Panc1 (cell line): ENCODE measurements around the gene MORF4L2. TPM values are rescaled to one million over a fixed set of nuclear protein-coding genes. Genes with fewer than 3 reads are reported as not detected.
A peak's percentile ranks its signal among the peaks of the same experiment; 100 is the strongest.

Source experiments
- ATAC-seq: fragments of 200-7000 bp; cut with Tn5 transposase; 2 replicates; pipeline ENCODE4 v1.9.1; 2020; ENCODE audit warnings: mild to moderate bottlenecking, moderate library complexity
- BruUV-seq: library from RNA; stranded (reverse); fragments of 400-500 nt; replicated peaks from 2 replicates; lab custom pipeline; 2021; lab: Mats Ljungman, UMichigan
- CTCF ChIA-PET: fragments of 300-600 bp; sonication (Branson Sonifier 250); formaldehyde crosslinking; loops from one replicate; lab custom pipeline; 2022; ENCODE audit warnings: antibody characterized with exemption; lab: Charles Lee
- POLR2A ChIA-PET: fragments of 300-600 bp; sonication (Branson Sonifier 250); formaldehyde crosslinking; loops from one replicate; lab custom pipeline; 2022; ENCODE audit warnings: antibody characterized with exemption; lab: Charles Lee
- DNase-seq: peaks from one replicate; pipeline ENCODE4 v3.0.0-alpha.2; 2010; ENCODE audit warnings: low read depth, low spot score
- H3K27ac ChIP-seq: 2 replicates; pipeline ENCODE4 v1.5.1; 2011; ENCODE audit warnings: mild to moderate bottlenecking, low read length, inconsistent platforms
- H3K27me3 ChIP-seq: fragments of 200-500 bp; sonication (Bioruptor generic); 2 replicates; pipeline ENCODE4 v1.6.0; 2014; ENCODE audit warnings: low read length, inconsistent platforms; ENCODE audit not compliant: control insufficient read depth, insufficient read depth
- H3K36me3 ChIP-seq: fragments of 200-500 bp; sonication (Bioruptor generic); 2 replicates; pipeline ENCODE4 v1.5.1; 2014; ENCODE audit warnings: inconsistent platforms, mild to moderate bottlenecking, low read length, moderate library complexity; ENCODE audit not compliant: control insufficient read depth, insufficient read depth
- H3K4me1 ChIP-seq: 2 replicates; pipeline ENCODE4 v1.5.1; 2011; ENCODE audit warnings: inconsistent platforms, mild to moderate bottlenecking, low read length, moderate library complexity; ENCODE audit not compliant: control insufficient read depth, insufficient read depth
- H3K4me3 ChIP-seq, 2 experiments: 2 replicates each; pipeline ENCODE4 v1.5.1; 2011 to 2012; ENCODE audit warnings: low read depth in 2 of 2, low read length in 2 of 2, mild to moderate bottlenecking in 2 of 2, inconsistent platforms in 1 of 2, moderate library complexity in 1 of 2
- H3K9me3 ChIP-seq: fragments of 200-500 bp; sonication (Bioruptor generic); 2 replicates; pipeline ENCODE4 v1.5.1; 2014; ENCODE audit warnings: low read depth, mild to moderate bottlenecking, inconsistent platforms, low read length, moderate library complexity; ENCODE audit not compliant: control insufficient read depth, insufficient read depth
- POLR2AphosphoS5 ChIP-seq: IDR thresholded peaks from 2 replicates; pipeline ENCODE4 v1.6.1; 2012; ENCODE audit warnings: mild to moderate bottlenecking, low read depth, low read length, moderate library complexity
- SIN3A ChIP-seq: IDR thresholded peaks from 2 replicates; pipeline ENCODE4 v1.6.1; 2012; ENCODE audit warnings: low read depth, mild to moderate bottlenecking, low read length, moderate library complexity, borderline replicate concordance; ENCODE audit not compliant: insufficient read depth
- TCF7L2 ChIP-seq: IDR thresholded peaks from 2 replicates; pipeline ENCODE4 v1.6.1; 2011; ENCODE audit warnings: mild to moderate bottlenecking, low read depth, low read length, inconsistent platforms
- in situ Hi-C: cut with HindIII; loops from 2 replicates; pipeline ENCODE4 v1.10.0; 2016; ENCODE audit warnings: low sequenced_read_pairs, low pct_unique_long_range_greater_than_20kb
- intact Hi-C: fragments of 100-400 bp; cut with micrococcal nuclease; formaldehyde crosslinking; loops from one replicate; pipeline ENCODE4 v1.10.0; 2022; ENCODE audit not compliant: unreplicated experiment
- total RNA-seq: library from RNA; stranded (reverse); gene quantifications from one replicate; pipeline ENCODE4 v1.2.1, GENCODE V29; 2021; ENCODE audit not compliant: unreplicated experiment
- TF ChIP-seq, protein P1 (sequence below): fragments of 450-650 bp; IDR thresholded peaks from 2 replicates; pipeline ENCODE4 v1.5.1; 2017; ENCODE audit warnings: mild to moderate bottlenecking
- TF ChIP-seq, protein P2 (sequence below), 2 experiments: IDR thresholded peaks; 2 replicates each; pipeline ENCODE4 v1.6.1; 2011 to 2012; ENCODE audit warnings: low read depth in 2 of 2, control low read depth in 1 of 2, low read length in 1 of 2, mild to moderate bottlenecking in 1 of 2, moderate library complexity in 1 of 2; ENCODE audit not compliant: insufficient read depth in 1 of 2

MORF4L2 gene
- total RNA-seq, 1 experiment from 2014 or later: 500 TPM

DNA sequence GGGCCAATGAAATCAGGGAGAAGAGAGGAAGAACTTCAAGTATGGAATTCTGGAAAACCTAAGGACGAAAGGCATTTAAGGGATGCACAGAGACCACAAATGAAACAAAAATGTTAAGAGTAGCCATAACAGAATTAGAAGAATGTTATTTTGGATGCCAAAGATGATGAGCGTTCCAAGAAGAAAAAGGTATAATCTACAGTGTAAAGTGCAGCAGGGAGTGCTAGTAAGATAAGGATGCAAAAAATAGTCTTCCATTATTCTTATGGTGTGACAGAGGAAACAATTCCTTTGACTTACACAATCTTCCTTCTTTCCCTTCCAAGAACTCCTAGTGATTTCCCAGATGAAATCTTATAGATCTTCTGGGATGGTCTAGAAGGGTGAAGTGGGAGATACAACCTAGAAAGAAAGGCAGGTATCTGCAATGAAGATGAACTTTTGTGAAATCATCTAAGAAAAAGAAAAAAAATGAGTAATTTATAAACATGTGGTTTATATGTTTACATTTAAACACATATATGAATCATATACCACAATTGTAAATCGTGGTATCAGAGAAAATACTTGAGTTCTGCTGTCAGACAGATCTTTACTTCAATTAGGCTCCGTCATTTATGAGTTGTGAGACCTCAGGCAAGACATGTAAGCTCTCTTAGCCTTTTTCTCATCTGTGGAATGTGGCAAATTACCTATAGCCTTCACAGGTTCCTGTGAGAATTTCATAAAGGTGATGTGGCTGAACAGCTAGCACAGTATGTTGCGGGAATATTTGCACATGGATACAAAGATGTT, 8.1 kb downstream of the MORF4L2 start:
- TF ChIP-seq POLR2AphosphoS5: peak; percentile 62
- TF ChIP-seq, protein P1, sequence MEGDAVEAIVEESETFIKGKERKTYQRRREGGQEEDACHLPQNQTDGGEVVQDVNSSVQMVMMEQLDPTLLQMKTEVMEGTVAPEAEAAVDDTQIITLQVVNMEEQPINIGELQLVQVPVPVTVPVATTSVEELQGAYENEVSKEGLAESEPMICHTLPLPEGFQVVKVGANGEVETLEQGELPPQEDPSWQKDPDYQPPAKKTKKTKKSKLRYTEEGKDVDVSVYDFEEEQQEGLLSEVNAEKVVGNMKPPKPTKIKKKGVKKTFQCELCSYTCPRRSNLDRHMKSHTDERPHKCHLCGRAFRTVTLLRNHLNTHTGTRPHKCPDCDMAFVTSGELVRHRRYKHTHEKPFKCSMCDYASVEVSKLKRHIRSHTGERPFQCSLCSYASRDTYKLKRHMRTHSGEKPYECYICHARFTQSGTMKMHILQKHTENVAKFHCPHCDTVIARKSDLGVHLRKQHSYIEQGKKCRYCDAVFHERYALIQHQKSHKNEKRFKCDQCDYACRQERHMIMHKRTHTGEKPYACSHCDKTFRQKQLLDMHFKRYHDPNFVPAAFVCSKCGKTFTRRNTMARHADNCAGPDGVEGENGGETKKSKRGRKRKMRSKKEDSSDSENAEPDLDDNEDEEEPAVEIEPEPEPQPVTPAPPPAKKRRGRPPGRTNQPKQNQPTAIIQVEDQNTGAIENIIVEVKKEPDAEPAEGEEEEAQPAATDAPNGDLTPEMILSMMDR: no peak
- BruUV-seq: no TSS peak
- ATAC-seq: no peak
- DNase-seq: no peak
- intact Hi-C loops: no loop called here
- Histone ChIP-seq H3K4me1 (peaks cover 41% of the 10 kb centered on the region), H3K36me3 (peaks cover 57% of the 10 kb centered on the region), H3K9me3 (no peaks in the 10 kb centered on the region), H3K27me3 (no peaks in the 10 kb centered on the region), H3K4me3 (no peak overlapping the region), H3K27ac (no peak overlapping the region; the same call in 1 of the 2 replicates)
- CTCF ChIA-PET: no interaction called here
- POLR2A ChIA-PET: no interaction called here
- in situ Hi-C loops: no loop called here

DNA sequence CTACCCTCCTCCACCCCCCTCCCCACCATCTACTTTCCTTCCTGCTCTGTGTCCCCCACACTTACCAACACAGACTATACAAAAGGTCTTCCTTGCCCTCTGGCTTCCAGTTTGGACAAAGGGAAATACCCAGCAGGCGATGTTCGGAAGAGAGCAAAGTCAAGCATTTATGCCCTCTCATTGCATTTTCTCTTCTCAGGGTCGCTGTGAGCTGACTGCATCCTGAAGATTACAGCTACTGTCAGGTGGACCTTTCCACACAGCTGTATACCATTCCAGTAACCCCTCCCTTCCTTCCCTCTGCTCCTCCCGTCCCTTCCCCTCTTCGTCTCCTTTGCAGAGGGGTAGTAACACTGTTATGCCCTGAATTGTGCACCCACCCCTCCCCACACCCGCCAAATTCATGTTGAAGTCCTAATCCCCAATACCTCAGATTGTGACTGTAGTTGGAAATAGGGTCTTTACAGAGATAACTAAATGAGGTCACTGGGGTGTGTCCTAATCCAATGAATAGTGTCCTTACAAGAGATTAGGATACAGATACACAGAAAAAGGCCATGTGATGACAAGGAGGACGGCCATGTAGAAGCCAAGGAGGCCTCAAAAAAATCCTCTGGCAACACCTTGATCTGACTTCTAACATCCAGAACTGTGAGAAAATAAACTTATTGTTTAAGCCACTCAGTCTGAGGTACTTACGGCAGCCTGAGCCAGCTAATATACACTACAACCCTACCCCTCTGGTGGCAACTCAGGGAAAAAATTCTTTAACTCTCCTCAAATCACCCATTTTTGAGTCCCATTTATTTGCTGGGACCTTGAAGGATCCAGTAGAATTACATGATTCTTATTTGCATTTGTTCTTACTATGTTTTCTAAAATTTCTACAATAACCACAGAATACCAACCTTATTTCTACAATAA, 11.7 kb downstream of the MORF4L2 start:
- ChIA-PET POLR2A (interaction anchor here (0.7 kb wide), 1 partner anchor 114 kb away, joined by 4 read pairs; no protein-coding TSS in a partner anchor), CTCF (interaction anchor here (0.6 kb wide), 1 partner anchor 45 kb away, joined by 3 read pairs; no protein-coding TSS in a partner anchor)
- Histone ChIP-seq H3K27me3 (no peaks in the 10 kb centered on the region), H3K4me1 (peaks cover 23% of the 10 kb centered on the region), H3K36me3 (peaks cover 25% of the 10 kb centered on the region), H3K9me3 (no peaks in the 10 kb centered on the region), H3K4me3 (no peak overlapping the region), H3K27ac (no peak overlapping the region)
- intact Hi-C loops: loop anchor here (5.0 kb wide), 1 partner anchor 142 kb away; no protein-coding TSS in a partner anchor
- no TSS peak for BruUV-seq
- in situ Hi-C loops: no loop called here
- peak; percentile 70 for ATAC-seq
- peak; percentile 65; the same call in 1 of the 2 replicates for TF ChIP-seq POLR2AphosphoS5
- TF ChIP-seq, protein P1: no peak
- no peak for DNase-seq

DNA sequence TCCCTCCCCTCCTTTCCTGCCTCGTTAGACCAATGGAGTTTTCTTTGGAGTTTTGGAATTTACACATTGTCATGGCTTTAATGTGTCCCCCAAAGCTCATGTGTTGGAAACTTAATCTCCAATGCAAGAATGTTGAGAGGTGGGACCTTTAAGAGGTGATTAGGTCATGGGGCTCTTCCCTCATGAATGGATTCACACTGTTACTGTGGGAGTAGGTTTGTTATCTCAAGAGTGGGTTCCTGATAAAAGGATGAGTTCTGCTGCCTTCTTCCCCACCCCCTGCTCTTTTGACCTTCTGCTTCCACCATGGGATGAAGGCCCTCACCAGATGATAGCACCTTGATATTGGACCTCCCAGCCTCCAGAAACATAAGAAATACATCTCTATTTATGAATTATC, 16.8 kb downstream of the MORF4L2 start:
- POLR2A ChIA-PET: no interaction called here
- no peak for DNase-seq
- no peak overlapping the region for H3K27ac ChIP-seq
- intact Hi-C loops (loop anchor here (5.0 kb wide), 1 partner anchor 137 kb away; no protein-coding TSS in a partner anchor), in situ Hi-C loops (no loop called here)
- peaks cover under 1% of the 10 kb centered on the region; the same call in 1 of the 2 replicates for H3K4me1 ChIP-seq
- H3K27me3 ChIP-seq: no peaks in the 10 kb centered on the region
- no peaks in the 10 kb centered on the region for H3K9me3 ChIP-seq
- TF ChIP-seq, protein P2, sequence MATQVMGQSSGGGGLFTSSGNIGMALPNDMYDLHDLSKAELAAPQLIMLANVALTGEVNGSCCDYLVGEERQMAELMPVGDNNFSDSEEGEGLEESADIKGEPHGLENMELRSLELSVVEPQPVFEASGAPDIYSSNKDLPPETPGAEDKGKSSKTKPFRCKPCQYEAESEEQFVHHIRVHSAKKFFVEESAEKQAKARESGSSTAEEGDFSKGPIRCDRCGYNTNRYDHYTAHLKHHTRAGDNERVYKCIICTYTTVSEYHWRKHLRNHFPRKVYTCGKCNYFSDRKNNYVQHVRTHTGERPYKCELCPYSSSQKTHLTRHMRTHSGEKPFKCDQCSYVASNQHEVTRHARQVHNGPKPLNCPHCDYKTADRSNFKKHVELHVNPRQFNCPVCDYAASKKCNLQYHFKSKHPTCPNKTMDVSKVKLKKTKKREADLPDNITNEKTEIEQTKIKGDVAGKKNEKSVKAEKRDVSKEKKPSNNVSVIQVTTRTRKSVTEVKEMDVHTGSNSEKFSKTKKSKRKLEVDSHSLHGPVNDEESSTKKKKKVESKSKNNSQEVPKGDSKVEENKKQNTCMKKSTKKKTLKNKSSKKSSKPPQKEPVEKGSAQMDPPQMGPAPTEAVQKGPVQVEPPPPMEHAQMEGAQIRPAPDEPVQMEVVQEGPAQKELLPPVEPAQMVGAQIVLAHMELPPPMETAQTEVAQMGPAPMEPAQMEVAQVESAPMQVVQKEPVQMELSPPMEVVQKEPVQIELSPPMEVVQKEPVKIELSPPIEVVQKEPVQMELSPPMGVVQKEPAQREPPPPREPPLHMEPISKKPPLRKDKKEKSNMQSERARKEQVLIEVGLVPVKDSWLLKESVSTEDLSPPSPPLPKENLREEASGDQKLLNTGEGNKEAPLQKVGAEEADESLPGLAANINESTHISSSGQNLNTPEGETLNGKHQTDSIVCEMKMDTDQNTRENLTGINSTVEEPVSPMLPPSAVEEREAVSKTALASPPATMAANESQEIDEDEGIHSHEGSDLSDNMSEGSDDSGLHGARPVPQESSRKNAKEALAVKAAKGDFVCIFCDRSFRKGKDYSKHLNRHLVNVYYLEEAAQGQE (IDR thresholded peaks at IDR 0.05; ENCODE audit: insufficient read depth in 1 of 2, low read depth in 2 of 2, low read length in 1 of 2): no peak
- TF ChIP-seq, protein P1: no peak
- no peak for TF ChIP-seq SIN3A
- no peak for TF ChIP-seq TCF7L2
- TF ChIP-seq POLR2AphosphoS5: no peak
- H3K36me3 ChIP-seq: no peaks in the 10 kb centered on the region
- no TSS peak for BruUV-seq
- CTCF ChIA-PET: interaction anchor here (0.7 kb wide), 1 partner anchor 9 kb away, joined by 3 read pairs; no protein-coding TSS in a partner anchor
- no peak for ATAC-seq
- H3K4me3 ChIP-seq: no peak overlapping the region
